Coronary artery (tissue), 2 donors: ENCODE measurements around the gene NOP9.
A peak's percentile ranks its signal among the peaks of the same experiment; 100 is the strongest.

Source experiments
- DNase-seq: peaks from one replicate; pipeline ENCODE4 v3.0.0-alpha.2; 2017; ENCODE audit warnings: low spot score
- H3K27ac ChIP-seq, 2 donors: fragments of 200-600 bp; sonication (generic); one replicate each; pipeline ENCODE4 v1.5.1; 2016 to 2019
- H3K4me3 ChIP-seq: fragments of 200-600 bp; sonication (generic); 2 replicates; pipeline ENCODE4 v1.5.1; 2016; ENCODE audit warnings: mild to moderate bottlenecking, moderate library complexity
- TF ChIP-seq, protein P1 (sequence below): fragments of 200-600 bp; sonication (generic); IDR thresholded peaks from one replicate; pipeline ENCODE4 v1.5.1; 2019; ENCODE audit warnings: antibody characterized with exemption

NOP9 gene

DNA sequence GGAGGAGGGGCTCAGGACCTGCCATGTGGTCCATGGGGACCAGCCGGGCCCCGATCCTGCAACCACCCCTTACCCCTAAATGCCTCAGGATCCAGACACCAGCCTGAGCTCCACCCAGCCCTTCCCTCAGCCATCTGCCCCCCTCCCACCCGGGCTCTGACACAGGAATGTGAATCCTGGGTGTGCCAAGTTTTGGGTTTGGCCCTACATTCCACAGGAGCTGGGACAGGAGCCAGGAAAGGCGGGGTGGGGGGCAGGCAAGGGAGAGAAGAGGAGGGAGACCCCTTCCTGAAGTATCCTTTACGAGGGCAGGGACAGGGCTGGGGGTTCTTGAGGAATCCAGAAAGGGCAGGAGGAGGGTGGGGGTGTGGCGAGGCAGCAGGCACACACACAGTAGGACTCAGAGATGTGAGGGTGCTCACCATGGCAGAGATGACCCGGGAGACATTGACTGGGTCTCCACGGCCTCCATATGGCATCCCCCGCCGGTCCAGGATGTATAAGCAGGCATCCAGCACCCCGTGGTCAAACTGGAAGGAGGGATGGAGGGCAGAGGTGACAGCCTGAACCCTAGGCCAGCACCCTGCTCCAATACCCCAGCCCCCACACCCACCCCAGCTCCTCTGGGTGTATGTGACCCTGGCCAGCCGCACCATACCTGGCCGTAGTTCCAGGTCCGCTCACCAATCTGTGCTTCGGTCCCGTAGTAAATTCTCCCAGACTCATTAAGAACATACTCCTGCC is 40.2 kb upstream of the NOP9 start:
- DNase-seq, result no peak
- Histone ChIP-seq H3K4me3 (no peak overlapping the region), H3K27ac (peak overlapping the region in 1 of 2 donors; percentile 51)
- TF ChIP-seq, protein P1, sequence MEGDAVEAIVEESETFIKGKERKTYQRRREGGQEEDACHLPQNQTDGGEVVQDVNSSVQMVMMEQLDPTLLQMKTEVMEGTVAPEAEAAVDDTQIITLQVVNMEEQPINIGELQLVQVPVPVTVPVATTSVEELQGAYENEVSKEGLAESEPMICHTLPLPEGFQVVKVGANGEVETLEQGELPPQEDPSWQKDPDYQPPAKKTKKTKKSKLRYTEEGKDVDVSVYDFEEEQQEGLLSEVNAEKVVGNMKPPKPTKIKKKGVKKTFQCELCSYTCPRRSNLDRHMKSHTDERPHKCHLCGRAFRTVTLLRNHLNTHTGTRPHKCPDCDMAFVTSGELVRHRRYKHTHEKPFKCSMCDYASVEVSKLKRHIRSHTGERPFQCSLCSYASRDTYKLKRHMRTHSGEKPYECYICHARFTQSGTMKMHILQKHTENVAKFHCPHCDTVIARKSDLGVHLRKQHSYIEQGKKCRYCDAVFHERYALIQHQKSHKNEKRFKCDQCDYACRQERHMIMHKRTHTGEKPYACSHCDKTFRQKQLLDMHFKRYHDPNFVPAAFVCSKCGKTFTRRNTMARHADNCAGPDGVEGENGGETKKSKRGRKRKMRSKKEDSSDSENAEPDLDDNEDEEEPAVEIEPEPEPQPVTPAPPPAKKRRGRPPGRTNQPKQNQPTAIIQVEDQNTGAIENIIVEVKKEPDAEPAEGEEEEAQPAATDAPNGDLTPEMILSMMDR, result no peak

DNA sequence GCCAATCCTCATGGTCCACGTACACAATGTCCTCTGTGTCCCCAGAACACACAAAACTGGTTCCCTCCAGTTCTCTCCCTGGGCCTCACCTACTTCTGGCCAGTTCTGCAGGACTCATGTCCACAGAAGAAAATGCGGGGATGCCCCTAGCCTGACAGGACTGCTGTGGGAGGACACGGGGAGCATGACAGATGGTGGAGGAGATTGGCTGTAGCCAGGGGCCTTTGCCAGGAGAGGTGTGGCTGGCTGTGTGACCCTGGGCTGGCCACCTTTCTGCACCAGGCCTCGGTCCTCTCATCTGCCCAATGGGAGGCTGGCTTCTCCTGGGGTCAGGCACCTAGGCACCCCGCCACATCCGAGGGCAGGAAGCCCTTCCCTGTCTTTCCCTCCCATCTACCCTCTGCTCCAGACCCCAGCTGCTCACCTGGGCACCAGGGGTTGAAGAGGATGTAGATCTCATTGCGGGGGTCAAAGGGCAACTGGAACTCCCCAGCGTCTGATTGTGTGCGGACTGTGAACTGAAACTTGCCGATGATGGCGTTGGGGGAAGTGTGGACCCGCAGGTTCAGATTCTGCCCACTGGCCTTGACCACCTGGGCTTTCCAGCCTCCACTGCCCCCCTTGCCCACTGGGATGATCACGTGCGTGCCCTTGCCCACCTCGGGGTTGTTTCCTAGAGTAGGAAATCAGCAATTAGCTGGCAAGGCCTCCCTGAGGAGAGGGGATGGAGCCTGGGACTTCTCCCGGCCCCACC is 39.4 kb upstream of the NOP9 start:
- no peak for DNase-seq
- Histone ChIP-seq H3K4me3 (no peak overlapping the region), H3K27ac (peak overlapping the region in 1 of 2 donors; percentile 51)
- TF ChIP-seq, protein P1, result no peak

DNA sequence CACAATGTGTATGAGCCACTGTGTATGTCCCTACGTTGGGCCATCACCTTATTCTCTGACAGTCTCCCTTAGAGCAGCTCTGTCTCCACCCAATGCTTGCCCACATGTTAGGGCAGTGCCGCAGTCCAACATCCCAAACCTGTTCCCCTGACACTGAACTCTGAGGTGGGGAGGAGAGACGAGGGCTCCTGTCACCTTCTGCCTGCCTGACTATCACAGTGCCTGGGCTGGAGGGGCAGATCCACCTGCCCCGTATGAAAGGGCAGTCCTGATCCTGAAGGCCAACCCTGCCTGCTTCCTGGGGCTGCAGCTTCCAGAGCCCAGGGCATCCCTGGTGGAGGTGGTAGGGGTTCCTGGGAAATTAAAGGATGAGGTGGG is 38.9 kb upstream of the NOP9 start:
- H3K27ac ChIP-seq, result no peak overlapping the region
- TF ChIP-seq, protein P1, result no peak
- H3K4me3 ChIP-seq, result no peak overlapping the region
- DNase-seq, result no peak

DNA sequence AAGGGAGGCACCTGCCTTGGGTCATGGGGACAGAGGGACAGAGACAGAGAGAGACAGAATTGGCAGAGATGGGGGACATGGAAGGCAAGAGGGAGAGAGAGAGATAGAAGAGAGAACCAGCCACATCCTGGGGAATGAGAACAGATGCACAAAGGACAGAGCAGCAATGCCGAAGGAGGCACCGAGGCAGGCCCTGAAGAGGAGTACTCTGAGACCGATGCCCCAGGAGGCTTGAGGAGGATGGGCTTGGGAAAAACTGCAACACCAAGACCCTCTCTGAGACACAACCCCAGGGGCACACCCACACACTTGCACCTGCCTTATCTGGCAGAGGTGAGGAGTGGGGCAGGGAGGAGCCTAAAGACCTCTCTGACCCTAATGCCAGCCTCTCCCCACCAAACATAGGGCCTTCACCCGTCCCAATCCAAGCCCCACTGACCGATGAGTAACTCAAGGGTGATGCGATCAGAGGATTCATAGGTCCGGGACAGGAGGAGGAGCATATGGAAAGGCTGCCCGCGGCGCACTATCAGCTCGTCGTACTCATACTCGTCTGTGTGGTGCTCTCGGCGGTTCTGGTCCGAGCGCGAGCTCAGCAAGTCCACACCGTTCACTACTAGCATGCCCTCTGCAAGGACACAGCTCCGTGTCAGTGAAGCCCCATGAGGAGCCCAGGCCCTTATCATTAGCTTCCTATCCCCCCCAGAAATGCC is 38.2 kb upstream of the NOP9 start:
- DNase-seq, result no peak

DNA sequence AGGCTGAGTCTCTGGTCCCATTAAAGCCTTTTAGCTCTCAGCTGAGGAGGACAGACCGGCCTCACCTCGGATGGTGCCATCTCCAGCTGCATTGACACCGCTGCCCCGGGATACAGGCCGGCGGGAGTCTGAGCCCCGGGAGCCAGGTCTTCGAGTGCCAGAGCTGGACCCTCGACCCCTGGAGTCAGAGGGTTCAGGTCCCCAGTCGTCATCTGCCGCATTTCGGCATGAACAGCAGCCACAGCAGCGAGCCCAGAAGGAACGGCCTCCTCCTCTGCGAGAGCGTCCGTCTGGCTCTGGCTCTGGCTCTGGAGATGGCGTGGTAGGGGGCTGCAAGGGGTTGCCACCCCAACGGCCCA is 37.7 kb upstream of the NOP9 start:
- no peak for DNase-seq
- TF ChIP-seq, protein P1, result no peak
- H3K4me3 ChIP-seq, result no peak overlapping the region
- no peak overlapping the region for H3K27ac ChIP-seq

More for the DNA sequence above, 38.2 kb upstream of the NOP9 start:
- Histone ChIP-seq H3K4me3 (no peak overlapping the region), H3K27ac (no peak overlapping the region)
- TF ChIP-seq, protein P1, result no peak

DNA sequence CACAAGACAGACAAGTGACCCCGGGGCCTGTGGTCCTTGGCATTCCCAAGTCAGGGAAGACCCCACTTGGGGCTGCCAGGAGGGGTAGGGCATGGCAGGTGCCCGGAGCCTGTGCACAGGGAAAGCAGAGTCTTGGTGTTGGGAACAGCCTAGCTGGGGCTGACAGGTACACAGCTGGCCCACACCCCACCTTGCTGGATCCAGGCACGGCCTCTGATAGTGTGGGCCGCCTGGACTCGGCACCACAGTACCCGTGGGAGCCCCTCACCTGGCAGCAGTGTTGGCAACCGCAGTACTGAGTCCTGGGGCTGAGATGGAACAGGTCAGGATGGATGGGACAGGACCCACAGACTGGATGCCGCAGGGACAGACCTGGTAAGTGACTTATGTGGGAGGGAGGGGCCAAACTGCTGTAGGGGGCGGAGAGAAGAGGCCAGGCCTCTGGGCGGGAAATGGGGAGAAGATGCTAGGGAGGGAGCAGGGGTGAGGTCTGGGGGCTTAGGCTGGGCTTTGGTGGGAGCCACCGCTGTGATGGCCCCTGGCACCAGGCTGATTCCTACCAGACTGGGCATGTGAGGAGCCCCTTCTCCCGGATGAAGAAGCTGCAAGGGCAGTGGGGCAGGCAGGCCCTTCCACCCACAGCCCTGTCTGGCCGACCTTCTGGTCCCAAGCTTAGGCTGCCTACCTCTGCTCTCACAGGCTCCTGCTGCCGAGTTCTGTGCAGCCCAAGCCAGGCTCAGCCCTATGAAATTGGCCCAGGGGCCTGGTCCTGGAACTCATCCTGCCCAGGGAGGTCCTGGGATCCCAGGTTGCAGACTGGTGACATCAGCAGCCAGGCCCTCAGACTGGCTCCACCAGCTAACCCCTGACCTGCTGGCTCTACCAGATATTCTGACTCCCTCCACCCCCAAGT is 36.6 kb upstream of the NOP9 start, which contains the start of gene TGM1:
TGM1 (minus strand) TSS at position 357 of the 913 bp plus-strand sequence. CDS start 825 bp downstream, outside the sequence.
- no peak within 1 kb of the TSS for H3K4me3 ChIP-seq
- TF ChIP-seq, protein P1, result no peak
- H3K27ac ChIP-seq, result no peak within 1 kb of the TSS
- DNase-seq, result no peak
